Neural progenitor cell (in vitro differentiated cells): ENCODE results near the gene SLC12A9. TPM values are rescaled to one million over a fixed set of nuclear protein-coding genes. Genes with fewer than 3 reads are reported as not detected.

Source experiments
- DNase-seq: peaks from one replicate; pipeline ENCODE4 v3.0.0-alpha.2; 2016; ENCODE audit warnings: low spot score
- H2AFZ ChIP-seq: fragments of 200-600 bp; sonication (generic); replicated peaks from 2 replicates; pipeline ENCODE4 v1.6.1; 2016; ENCODE audit warnings: antibody characterized with exemption
- H3F3A ChIP-seq: fragments of 200-600 bp; sonication (generic); 2 replicates; pipeline ENCODE4 v1.6.1; 2016; ENCODE audit warnings: antibody characterized with exemption, low read depth
- H3K27ac ChIP-seq: fragments of 200-600 bp; sonication (generic); 2 replicates; pipeline ENCODE4 v1.5.1; 2016; ENCODE audit warnings: mild to moderate bottlenecking
- H3K27me3 ChIP-seq: fragments of 200-600 bp; sonication (generic); 2 replicates; pipeline ENCODE4 v1.6.1; 2016; ENCODE audit warnings: mild to moderate bottlenecking, moderate library complexity
- H3K36me3 ChIP-seq: fragments of 200-600 bp; sonication (generic); 2 replicates; pipeline ENCODE4 v1.5.1; 2016
- H3K4me1 ChIP-seq: fragments of 200-600 bp; sonication (generic); 2 replicates; pipeline ENCODE4 v1.6.1; 2016; ENCODE audit warnings: mixed run types
- H3K4me2 ChIP-seq: fragments of 200-600 bp; sonication (generic); 2 replicates; pipeline ENCODE4 v1.6.1; 2016
- H3K4me3 ChIP-seq: fragments of 200-600 bp; sonication (generic); 2 replicates; pipeline ENCODE4 v1.5.1; 2016
- H3K79me2 ChIP-seq: fragments of 200-600 bp; sonication (generic); 2 replicates; pipeline ENCODE4 v1.6.1; 2016; ENCODE audit warnings: low read depth
- H3K9ac ChIP-seq: fragments of 200-600 bp; sonication (generic); 2 replicates; pipeline ENCODE4 v1.6.1; 2016
- H3K9me3 ChIP-seq: fragments of 200-600 bp; sonication (generic); 2 replicates; pipeline ENCODE4 v1.5.1; 2016; ENCODE audit warnings: low read depth
- H4K20me1 ChIP-seq: fragments of 200-600 bp; sonication (generic); 2 replicates; pipeline ENCODE4 v1.6.1; 2016; ENCODE audit warnings: low read depth
- H3K27ac Mint-ChIP-seq: 3 replicates; pipeline ENCODE4 v1.8.0; 2021; ENCODE audit warnings: mixed read lengths
- H3K27me3 Mint-ChIP-seq: 2 replicates; pipeline ENCODE4 v1.8.0; 2022; ENCODE audit warnings: low read depth, mild to moderate bottlenecking, inconsistent platforms, moderate library complexity, mixed read lengths; ENCODE audit not compliant: insufficient read depth
- H3K36me3 Mint-ChIP-seq: 3 replicates; pipeline ENCODE4 v1.8.0; 2021; ENCODE audit warnings: mixed read lengths
- H3K4me1 Mint-ChIP-seq: 3 replicates; pipeline ENCODE4 v1.8.0; 2021; ENCODE audit warnings: mixed read lengths
- H3K4me3 Mint-ChIP-seq: 3 replicates; pipeline ENCODE4 v1.8.0; 2021; ENCODE audit warnings: mild to moderate bottlenecking, moderate library complexity, mixed read lengths
- H3K9me3 Mint-ChIP-seq: 3 replicates; pipeline ENCODE4 v1.8.0; 2020; ENCODE audit warnings: mixed read lengths
- EZH2 ChIP-seq: fragments of 200-600 bp; sonication (generic); IDR thresholded peaks from 2 replicates; pipeline ENCODE4 v1.6.1; 2017; ENCODE audit warnings: antibody characterized with exemption, mild to moderate bottlenecking, moderate library complexity
- EZH2phosphoT487 ChIP-seq: fragments of 200-600 bp; sonication (generic); IDR thresholded peaks from 2 replicates; pipeline ENCODE4 v1.6.1; 2017; ENCODE audit warnings: antibody characterized with exemption
- total RNA-seq: library from RNA; depleted of rRNA; stranded (reverse); fragments of >200 nt; gene quantifications from 2 replicates; pipeline ENCODE4 v1.2.3, GENCODE V29; 2015; ENCODE audit warnings: low replicate concordance
- TF ChIP-seq, protein P1 (sequence below): fragments of 200-600 bp; sonication (generic); IDR thresholded peaks from 2 replicates; pipeline ENCODE4 v1.5.1; 2017; ENCODE audit warnings: antibody characterized with exemption, mild to moderate bottlenecking

SLC12A9 gene
- total RNA-seq, 1 donor from 2014 or later = 3.5 TPM

DNA sequence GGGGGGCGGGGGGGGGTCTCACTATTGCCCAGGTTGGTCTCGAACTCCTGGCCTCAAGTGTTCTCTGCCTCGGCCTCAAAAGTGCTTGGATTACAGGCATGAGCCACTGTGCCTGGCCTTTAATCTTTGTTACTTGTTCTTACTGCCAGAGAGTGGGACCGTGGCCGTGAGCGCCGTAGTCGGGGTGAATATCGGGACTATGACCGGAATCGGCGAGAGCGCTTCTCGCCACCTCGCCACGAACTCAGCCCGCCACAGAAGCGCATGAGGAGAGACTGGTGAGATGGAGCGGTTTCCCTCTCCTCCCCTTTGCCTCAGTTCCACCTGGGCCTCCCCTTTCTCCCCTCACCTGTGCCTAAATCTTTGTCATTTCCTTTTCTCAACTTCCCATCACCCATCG, 28.6 kb downstream of the SLC12A9 start:
- TF ChIP-seq, protein P1, sequence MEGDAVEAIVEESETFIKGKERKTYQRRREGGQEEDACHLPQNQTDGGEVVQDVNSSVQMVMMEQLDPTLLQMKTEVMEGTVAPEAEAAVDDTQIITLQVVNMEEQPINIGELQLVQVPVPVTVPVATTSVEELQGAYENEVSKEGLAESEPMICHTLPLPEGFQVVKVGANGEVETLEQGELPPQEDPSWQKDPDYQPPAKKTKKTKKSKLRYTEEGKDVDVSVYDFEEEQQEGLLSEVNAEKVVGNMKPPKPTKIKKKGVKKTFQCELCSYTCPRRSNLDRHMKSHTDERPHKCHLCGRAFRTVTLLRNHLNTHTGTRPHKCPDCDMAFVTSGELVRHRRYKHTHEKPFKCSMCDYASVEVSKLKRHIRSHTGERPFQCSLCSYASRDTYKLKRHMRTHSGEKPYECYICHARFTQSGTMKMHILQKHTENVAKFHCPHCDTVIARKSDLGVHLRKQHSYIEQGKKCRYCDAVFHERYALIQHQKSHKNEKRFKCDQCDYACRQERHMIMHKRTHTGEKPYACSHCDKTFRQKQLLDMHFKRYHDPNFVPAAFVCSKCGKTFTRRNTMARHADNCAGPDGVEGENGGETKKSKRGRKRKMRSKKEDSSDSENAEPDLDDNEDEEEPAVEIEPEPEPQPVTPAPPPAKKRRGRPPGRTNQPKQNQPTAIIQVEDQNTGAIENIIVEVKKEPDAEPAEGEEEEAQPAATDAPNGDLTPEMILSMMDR = no peak
- no peak for TF ChIP-seq EZH2
- no peak for TF ChIP-seq EZH2phosphoT487
- Histone ChIP-seq H3F3A (peaks cover 62% of the 10 kb centered on the region), H3K4me3 (no peak overlapping the region), H3K9ac (no peak overlapping the region), H2AFZ (no peak overlapping the region), H3K4me2 (no peak overlapping the region), H4K20me1 (peaks cover 91% of the 10 kb centered on the region), H3K9me3 (no peaks in the 10 kb centered on the region), H3K36me3 (peaks cover 13% of the 10 kb centered on the region), H3K79me2 (peaks cover 82% of the 10 kb centered on the region), H3K4me1 (peaks cover 27% of the 10 kb centered on the region), H3K27me3 (no peaks in the 10 kb centered on the region), H3K27ac (no peak overlapping the region)
- Mint-ChIP-seq H3K4me3 (no peak overlapping the region), H3K36me3 (peaks cover 62% of the 10 kb centered on the region), H3K27me3 (peaks cover 10% of the 10 kb centered on the region), H3K9me3 (no peaks in the 10 kb centered on the region), H3K4me1 (peaks cover 31% of the 10 kb centered on the region), H3K27ac (no peak overlapping the region)
- no peak for DNase-seq

DNA sequence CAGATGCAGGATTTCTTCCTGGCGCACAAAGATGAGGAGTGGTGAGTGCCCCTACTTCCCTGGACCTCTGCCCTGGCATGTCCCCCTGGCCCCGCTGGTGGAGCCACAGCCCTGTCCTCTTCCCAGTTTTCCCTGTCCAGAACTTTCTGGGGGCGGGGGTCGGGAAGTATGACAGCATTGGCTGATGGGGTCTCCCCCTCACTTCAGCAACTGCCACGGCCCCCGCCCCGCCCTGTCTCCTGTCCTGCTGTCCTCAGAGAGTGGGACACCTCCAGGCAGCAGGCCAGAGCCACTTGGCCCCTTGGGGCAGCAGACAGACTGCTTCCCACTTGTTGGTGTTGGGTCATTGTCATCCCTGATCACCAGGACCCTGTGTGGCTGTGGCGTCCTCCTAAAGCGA, 29.7 kb downstream of the SLC12A9 start:
- peaks cover 65% of the 10 kb centered on the region for H3K36me3 Mint-ChIP-seq
- no peak overlapping the region for H3K4me2 ChIP-seq
- H3K27ac Mint-ChIP-seq = no peak overlapping the region
- no peaks in the 10 kb centered on the region for H3K9me3 ChIP-seq
- peaks cover 14% of the 10 kb centered on the region for H3K27me3 Mint-ChIP-seq
- peaks cover 27% of the 10 kb centered on the region for H3K4me1 Mint-ChIP-seq
- no peak overlapping the region for H3K27ac ChIP-seq
- H3F3A ChIP-seq = peaks cover 61% of the 10 kb centered on the region
- no peak overlapping the region for H3K4me3 ChIP-seq
- peaks cover 5% of the 10 kb centered on the region for H3K36me3 ChIP-seq
- TF ChIP-seq, protein P1 = no peak
- TF ChIP-seq EZH2phosphoT487 = no peak
- TF ChIP-seq EZH2 = no peak
- peaks cover 73% of the 10 kb centered on the region for H3K79me2 ChIP-seq
- peaks cover 91% of the 10 kb centered on the region for H4K20me1 ChIP-seq
- H3K4me1 ChIP-seq = peaks cover 17% of the 10 kb centered on the region
- DNase-seq = no peak
- H3K4me3 Mint-ChIP-seq = peak overlapping the region; percentile 33
- H3K27me3 ChIP-seq = no peaks in the 10 kb centered on the region
- H3K9ac ChIP-seq = no peak overlapping the region
- no peak overlapping the region for H2AFZ ChIP-seq
- no peaks in the 10 kb centered on the region for H3K9me3 Mint-ChIP-seq

DNA sequence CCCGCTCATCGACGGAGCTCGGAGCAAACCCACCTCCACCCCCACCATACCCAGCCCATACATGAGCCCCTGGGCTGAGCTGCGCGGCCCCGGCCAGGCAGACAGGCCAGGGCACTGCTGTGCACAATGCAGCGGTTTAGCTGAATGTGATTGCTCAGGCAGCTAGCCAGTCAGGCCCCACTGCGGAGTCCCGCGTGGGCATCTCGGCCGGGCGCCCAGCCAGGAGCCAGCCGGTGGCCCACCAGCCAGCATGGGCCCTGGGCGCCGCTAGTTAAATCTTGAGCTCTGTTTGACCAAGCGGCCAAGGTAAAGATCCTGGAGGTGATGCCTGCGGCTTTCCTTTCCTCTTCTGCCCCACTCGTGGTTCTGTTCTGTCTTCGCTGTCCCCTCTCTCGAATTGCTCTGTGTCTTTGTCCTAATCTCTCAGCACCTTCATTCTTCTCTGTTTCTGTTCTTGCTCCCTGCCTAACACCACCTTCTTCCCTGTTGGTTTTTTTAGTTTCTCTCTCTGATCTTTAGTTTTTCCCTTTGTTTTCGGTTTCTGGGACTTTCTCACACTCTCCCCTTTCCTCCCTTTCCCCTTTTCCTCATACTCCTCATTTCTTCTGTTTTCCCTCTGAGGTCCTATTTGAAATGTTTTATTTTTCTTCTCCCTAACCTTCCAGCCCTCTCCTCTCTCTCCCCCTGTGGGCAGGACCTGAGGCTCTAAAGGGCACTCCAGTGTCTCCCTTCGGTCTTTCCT, 30.4 kb downstream of the SLC12A9 start:
- no peak overlapping the region for H3K9ac ChIP-seq
- no peak overlapping the region for H3K27ac ChIP-seq
- H3F3A ChIP-seq = peaks cover 62% of the 10 kb centered on the region
- H3K4me1 ChIP-seq = peaks cover 17% of the 10 kb centered on the region
- Mint-ChIP-seq H3K36me3 (peaks cover 65% of the 10 kb centered on the region), H3K27ac (no peak overlapping the region), H3K4me1 (peaks cover 27% of the 10 kb centered on the region), H3K4me3 (no peak overlapping the region), H3K27me3 (peaks cover 15% of the 10 kb centered on the region), H3K9me3 (no peaks in the 10 kb centered on the region)
- no peaks in the 10 kb centered on the region for H3K27me3 ChIP-seq
- H3K36me3 ChIP-seq = peaks cover 5% of the 10 kb centered on the region
- H3K9me3 ChIP-seq = no peaks in the 10 kb centered on the region
- H3K4me3 ChIP-seq = no peak overlapping the region
- H3K4me2 ChIP-seq = no peak overlapping the region
- H4K20me1 ChIP-seq = peaks cover 91% of the 10 kb centered on the region
- H2AFZ ChIP-seq = no peak overlapping the region
- TF ChIP-seq, protein P1 = no peak
- TF ChIP-seq EZH2phosphoT487 (no peak), EZH2 (no peak)
- DNase-seq = no peak
- peaks cover 66% of the 10 kb centered on the region for H3K79me2 ChIP-seq
